Measurements from ENCODE around the gene USP22. TPM values are rescaled to one million over a fixed set of nuclear protein-coding genes. Genes with fewer than 3 reads are reported as not detected.
A peak's percentile ranks its signal among the peaks of the same experiment; 100 is the strongest.

Gene USP22
- total RNA-seq, 3 donors from 2014 or later, result 162 to 168 (median 168) TPM

DNA sequence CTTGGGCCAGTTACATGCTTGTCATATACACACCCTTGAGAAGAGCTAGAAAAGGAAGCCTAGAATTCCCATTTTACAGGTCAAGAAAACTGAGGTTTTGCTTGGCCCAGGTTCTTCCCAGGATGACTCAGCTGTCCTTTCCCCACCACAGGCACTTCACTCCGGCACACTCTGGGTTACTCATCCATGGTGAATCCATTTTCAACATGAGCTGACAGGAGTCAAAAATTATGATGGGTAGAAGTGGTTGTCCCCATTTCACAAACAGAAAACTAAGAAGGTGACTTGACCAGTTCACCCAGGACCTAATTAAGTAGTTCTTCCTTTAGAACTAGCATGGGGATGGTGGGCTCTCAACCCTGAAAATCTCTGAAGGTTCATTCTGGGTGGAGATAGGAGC lies 67.2 kb downstream of the USP22 start:
- peaks cover 3% of the 10 kb centered on the region for H3K4me1 ChIP-seq (ENCODE audit: low read depth)

GRCh38 chr17:20970329-20970728 lies 72.5 kb downstream of the USP22 start:
- Histone ChIP-seq H3K36me3 (ENCODE audit: low read depth) (no peaks in the 10 kb centered on the region), H3K9me3 (no peaks in the 10 kb centered on the region), H3K4me3 (no peak overlapping the region), H3K4me1 (ENCODE audit: low read depth) (no peaks in the 10 kb centered on the region)
- ATAC-seq (no peak), DNase-seq (no peak)
- TF ChIP-seq CTCF (IDR thresholded peaks at IDR 0.05), result no peak
- intact Hi-C loops (cut with DNase I, micrococcal nuclease), result no loop called here

More for the DNA sequence above, 67.2 kb downstream of the USP22 start:
- DNase-seq (no peak), ATAC-seq (no peak)
- no peak for TF ChIP-seq CTCF (IDR thresholded peaks at IDR 0.05)
- no peaks in the 10 kb centered on the region for H3K36me3 ChIP-seq (ENCODE audit: low read depth)
- intact Hi-C loops (cut with DNase I, micrococcal nuclease), result no loop called here
- H3K9me3 ChIP-seq, result no peaks in the 10 kb centered on the region
- H3K4me3 ChIP-seq, result no peak overlapping the region

GRCh38 chr17:20968913-20969616 lies 73.7 kb downstream of the USP22 start:
- H3K4me3 ChIP-seq, result no peak overlapping the region
- no peak for DNase-seq
- ATAC-seq, result peak; percentile 17

DNA sequence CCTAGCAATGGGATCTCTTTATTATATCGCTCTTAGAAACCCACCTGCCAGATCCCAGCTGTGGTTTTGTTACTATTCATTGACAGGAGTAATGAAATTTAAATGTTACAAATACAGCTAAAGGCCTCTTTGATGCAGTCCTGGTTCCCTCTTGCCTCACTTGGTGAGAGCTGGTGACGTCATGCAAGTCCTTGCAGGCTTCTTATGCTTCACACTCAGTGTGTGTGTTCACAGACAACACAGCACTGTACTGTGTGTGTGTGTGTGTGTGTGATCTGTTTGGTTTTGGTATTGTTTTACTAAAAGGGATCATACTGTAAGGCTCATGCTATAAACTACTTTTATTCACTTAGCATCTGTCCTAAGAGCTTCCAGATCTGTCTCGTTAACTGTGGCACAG lies 75.0 kb downstream of the USP22 start:
- DNase-seq (no peak), ATAC-seq (no peak)
- Histone ChIP-seq H3K9me3 (no peaks in the 10 kb centered on the region), H3K4me1 (ENCODE audit: low read depth) (no peaks in the 10 kb centered on the region), H3K36me3 (ENCODE audit: low read depth) (no peaks in the 10 kb centered on the region), H3K4me3 (no peak overlapping the region)
- intact Hi-C loops (cut with DNase I, micrococcal nuclease), result no loop called here
- no peak for TF ChIP-seq CTCF (IDR thresholded peaks at IDR 0.05)

More at GRCh38 chr17:20968913-20969616, 73.7 kb downstream of the USP22 start:
- no peak for TF ChIP-seq CTCF (IDR thresholded peaks at IDR 0.05)
- intact Hi-C loops (cut with DNase I, micrococcal nuclease), result no loop called here
- no peaks in the 10 kb centered on the region for H3K4me1 ChIP-seq (ENCODE audit: low read depth)
- H3K36me3 ChIP-seq (ENCODE audit: low read depth), result no peaks in the 10 kb centered on the region
- H3K9me3 ChIP-seq, result no peaks in the 10 kb centered on the region

GRCh38 chr17:20966870-20967269 lies 75.9 kb downstream of the USP22 start:
- ATAC-seq (no peak), DNase-seq (peak in 1 of 3 donors; percentile 36)
- no peaks in the 10 kb centered on the region for H3K36me3 ChIP-seq (ENCODE audit: low read depth)
- H3K4me1 ChIP-seq (ENCODE audit: low read depth), result no peaks in the 10 kb centered on the region
- no peak overlapping the region for H3K4me3 ChIP-seq
- no peak for TF ChIP-seq CTCF (IDR thresholded peaks at IDR 0.05)
- intact Hi-C loops (cut with DNase I, micrococcal nuclease), result no loop called here
- H3K9me3 ChIP-seq, result no peaks in the 10 kb centered on the region
